Lung microvascular endothelial cell (primary cell): ENCODE results near the gene CRACR2A. TPM values are rescaled to one million over a fixed set of nuclear protein-coding genes. Genes with fewer than 3 reads are reported as not detected.

Experiments
- DNase-seq, 2 donors: peaks; one replicate each; pipeline versions ENCODE4 v3.0.0 to v3.0.0-alpha.2; 2010; ENCODE audit warnings: low read depth in 2 of 2
- total RNA-seq: library from RNA; depleted of rRNA; stranded (reverse); fragments of >200 nt; gene quantifications from 2 replicates; pipeline ENCODE4 v1.2.1, GENCODE V29; 2014

The CRACR2A gene
- total RNA-seq, 1 donor from 2014 or later, result 13.9 TPM

GRCh38 chr12:3622822-3623690 is 129.9 kb downstream of the CRACR2A start:
- DNase-seq, result no peak

GRCh38 chr12:3622021-3622821 is 130.7 kb downstream of the CRACR2A start:
- DNase-seq, result no peak

- DNase-seq, result no peak
Measured at GRCh38 chr12:3620856-3621255, 132.1 kb downstream of the CRACR2A start.

DNA sequence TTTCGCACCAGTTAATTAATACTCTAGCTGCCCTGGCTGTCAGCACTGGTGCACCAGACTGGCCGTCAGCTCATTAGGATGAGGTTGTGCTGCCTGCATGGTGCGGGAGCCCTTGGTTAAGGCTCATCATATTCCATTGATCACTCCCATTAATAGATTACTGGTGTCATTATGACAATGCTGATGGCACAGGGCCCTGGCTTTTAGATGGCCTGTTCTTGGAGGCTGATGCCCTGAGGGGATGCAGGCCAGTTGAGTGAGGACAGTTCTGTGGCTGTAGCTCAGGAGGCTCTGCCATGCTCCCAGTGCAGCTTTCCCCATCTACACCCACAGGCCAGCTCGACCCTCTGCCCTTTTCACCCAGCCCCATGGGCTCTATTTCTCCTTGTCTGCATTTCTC is 135.3 kb downstream of the CRACR2A start:
- no peak for DNase-seq

DNA sequence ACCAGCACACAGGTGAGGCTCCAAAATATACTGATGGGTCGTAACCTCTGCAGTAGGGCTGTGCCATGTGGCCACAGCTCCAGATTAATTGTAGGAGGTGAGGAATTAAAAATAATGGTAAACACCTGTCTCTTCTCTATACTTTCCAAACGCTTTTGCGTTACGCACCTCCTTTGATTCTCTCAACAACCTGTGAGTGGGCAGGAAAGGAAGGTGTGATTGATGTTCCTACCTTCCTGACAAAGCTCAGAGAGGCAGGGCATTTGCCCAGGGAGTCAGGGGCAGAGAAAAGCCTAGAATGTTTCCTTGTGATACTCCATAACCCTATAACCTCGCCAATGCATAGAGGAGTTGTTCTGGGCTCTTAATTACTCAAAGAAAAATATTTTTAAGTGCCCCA is 137.0 kb downstream of the CRACR2A start:
- no peak for DNase-seq

DNA sequence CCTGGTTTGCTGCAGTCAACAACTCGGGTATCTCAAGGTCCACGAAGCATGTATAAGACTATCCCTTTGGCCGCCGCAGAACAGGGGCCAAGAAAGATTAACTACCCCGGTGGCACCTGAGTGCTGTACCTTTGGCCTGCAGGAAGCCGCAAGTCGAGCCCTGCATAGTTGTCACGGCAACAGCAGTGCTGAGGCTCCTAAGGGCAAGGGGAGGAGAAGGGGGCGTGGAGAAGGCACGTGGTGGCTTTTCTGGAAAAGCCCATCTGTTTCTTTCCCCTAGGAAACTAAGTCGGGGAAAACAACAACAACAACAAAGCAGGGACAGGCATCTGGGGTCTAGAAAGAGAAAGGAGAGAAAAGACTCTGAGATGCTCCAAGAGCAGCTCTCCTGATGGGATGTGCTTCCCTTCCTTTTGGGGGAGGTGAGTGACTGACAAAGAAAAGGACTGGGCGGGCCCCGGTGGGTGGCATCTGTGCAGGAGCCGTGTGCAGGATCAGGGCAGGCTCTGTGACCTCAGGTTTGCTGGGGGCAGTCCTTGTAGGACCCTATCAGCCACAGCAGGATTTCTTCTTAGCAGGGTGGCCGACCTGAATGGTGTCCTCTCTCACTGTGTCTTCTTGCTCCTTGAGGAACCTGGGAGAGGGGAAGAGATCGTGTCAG is 138.0 kb downstream of the CRACR2A start:
- no peak for DNase-seq

DNA sequence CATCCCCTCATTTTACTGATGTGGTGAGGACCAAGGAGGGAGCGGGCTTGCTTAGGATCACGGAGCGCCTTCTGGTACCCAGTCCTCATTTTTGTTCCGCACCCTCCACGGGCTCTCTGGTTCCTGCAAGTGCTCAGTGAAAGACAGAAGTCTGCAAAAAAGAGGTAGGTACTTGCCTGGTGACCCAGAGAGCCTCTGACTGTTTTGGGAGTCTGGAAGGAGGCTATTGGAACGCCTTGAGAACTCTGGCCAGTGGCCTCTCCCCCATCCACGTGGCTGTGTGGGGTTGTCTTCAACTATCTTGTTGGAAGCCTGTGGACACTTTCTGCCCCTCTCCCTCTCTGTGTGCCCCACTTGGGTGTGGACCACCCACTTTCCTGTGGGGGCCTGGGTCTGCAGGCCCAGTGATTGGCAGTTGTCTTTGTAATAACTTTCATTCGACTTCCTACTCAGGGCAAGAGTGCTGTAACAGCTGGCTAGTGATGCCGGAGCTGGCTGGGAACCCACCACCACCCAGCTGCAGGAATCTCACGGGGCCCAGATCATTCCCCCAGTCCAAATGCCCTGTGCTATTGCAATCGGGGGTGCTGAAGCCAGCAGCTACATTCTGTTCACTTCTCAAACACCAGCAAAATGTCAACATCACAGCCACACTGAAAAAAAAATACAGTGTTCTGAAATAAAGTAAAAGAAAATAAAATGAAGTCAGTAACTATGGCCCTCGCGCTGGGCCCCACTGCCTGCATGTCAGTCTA is 139.1 kb downstream of the CRACR2A start:
- no peak for DNase-seq

DNA sequence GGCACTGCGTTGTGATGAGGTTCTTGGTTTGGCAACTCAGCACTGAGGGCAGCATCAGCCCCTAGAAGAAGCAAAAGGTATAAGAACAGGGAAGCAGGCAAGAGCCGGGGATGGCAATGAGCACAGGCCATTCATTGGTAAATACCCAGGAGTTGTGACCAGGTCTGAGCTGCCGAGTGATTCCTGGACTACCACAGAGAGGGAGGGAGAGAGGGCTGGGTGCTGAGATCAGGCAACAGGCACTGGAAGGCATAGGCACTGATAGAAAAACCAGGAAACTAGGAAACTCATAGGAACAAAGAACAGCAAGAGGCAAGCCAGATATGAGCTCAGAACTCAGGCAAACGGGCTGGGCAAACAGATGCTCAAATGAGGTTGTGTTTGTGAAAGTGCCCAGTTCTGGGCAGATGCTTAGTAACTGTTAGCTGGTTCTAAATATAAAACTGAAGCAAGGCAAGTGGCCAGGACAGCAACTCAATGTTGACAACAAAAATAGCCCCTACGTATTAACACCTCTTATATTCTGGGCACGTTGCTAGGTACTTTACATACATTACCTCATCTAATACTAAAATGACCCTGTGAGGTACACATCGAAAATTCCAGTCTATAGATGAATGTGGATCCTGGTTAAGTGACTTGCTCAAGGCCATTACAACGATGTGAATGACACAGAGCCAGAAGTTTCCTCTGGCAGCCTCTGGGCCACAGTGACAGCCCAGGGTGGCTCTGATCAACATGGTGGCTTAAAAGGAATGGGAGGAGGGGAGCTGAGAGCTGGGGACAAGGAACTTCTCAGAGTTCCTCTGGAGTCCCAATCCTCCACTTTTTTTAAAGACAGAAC is 140.8 kb downstream of the CRACR2A start:
- no peak for DNase-seq

GRCh38 chr12:3607821-3608220 is 145.1 kb downstream of the CRACR2A start:
- no peak for DNase-seq

DNA sequence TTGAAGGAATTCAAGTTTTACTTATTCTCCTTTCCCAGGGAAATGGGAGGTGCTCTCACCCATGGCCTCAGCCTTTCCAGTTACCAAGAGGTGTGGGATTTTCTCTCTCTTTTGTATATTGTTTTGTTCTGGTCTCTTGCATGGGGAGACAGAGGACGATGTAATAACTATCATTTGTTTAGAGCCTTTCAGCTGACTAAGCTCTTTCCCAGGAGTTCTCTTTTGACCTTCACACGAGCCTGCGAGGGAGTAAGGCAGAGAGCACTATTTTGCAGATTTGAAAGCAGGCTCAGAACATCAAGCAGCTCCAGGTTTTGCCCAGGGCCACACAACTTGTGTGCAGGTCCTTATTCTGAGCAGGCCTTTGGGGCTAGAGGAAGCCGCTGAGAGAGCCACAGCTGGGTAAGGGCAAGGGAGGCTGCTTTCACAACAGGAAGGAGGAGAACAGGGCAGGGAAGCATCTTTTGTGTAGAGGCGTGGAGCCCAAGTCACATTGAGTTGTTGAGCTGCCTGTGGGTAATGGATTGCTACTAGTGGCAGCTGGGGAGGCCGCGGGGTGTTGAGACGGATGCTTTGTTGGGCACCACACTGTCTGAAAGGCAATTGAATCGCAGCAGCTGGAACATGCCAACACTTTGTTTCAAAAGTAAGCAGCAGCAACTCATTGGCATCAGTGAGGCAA is 145.7 kb downstream of the CRACR2A start:
- DNase-seq, result no peak

DNA sequence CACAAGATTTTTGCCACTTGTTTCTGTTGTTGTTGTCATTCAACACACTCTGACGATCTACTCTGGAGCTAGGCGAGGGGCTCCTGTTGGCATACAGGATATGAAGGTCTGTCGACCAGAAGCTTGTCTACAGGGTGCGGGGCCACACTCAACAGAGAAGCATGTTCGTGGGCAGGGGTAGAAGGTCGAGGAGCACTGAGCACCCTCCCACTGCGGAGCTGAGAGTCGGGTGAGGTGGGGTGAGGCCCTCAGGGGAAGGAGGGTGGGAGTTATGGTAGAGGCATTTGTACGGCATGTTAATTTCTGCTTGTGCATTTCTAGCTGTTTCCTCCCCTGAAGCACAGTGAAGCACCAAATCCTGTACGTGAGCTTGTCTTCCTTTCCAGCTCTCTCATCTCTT is 146.8 kb downstream of the CRACR2A start:
- no peak for DNase-seq

DNA sequence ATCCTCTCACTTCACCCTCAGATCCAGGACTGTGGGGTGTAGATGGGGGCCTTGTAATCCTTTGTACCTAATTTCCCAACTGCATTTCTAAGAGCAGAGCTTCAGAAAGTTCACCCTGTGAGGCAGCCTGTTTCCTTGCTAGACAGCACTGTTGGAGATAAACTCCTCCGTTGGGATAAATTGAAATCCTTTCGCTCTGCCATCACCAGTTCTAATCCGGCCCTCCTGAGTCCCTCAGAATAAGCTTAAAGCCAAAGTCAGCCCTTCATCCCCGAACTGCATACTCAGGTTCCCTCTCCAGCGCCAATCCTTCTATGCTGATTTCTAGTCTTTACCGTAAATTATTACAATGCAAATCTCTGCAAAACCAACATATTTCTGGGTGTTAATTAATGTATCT is 147.2 kb downstream of the CRACR2A start:
- no peak for DNase-seq

- peak; percentile 41 to 54 for DNase-seq
Measured at GRCh38 chr12:3604748-3605586, 147.9 kb downstream of the CRACR2A start.

- DNase-seq, result no peak
Measured at GRCh38 chr12:3604286-3604685, 148.6 kb downstream of the CRACR2A start.

GRCh38 chr12:3603576-3603975 is 149.3 kb downstream of the CRACR2A start:
- DNase-seq, result no peak

DNA sequence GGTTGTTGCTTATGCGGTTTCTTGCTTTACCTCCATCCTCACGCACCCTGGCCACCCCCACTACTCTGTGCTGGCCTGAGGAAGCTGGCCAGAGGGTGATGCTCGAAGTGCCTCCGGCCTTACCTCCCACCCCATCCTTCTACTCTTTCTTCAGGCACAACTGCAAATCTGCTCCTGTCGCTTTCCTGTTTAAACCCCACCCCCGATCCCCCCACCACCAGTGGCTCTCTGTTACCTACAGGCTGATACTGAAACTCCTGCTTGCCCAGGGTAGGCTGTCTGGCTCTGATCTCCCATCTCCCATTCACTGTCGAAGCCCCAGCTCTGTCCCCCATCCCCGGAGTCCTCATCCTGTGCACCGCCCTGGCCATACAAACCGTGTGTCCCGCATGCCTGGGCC is 150.4 kb downstream of the CRACR2A start:
- no peak for DNase-seq

GRCh38 chr12:3601461-3602150 is 151.3 kb downstream of the CRACR2A start:
- peak in 1 of 2 donors; percentile 24 for DNase-seq

- no peak for DNase-seq
Measured at GRCh38 chr12:3600951-3601350, 152.0 kb downstream of the CRACR2A start.
